ENCODE data around the gene MNX1.

DNA sequence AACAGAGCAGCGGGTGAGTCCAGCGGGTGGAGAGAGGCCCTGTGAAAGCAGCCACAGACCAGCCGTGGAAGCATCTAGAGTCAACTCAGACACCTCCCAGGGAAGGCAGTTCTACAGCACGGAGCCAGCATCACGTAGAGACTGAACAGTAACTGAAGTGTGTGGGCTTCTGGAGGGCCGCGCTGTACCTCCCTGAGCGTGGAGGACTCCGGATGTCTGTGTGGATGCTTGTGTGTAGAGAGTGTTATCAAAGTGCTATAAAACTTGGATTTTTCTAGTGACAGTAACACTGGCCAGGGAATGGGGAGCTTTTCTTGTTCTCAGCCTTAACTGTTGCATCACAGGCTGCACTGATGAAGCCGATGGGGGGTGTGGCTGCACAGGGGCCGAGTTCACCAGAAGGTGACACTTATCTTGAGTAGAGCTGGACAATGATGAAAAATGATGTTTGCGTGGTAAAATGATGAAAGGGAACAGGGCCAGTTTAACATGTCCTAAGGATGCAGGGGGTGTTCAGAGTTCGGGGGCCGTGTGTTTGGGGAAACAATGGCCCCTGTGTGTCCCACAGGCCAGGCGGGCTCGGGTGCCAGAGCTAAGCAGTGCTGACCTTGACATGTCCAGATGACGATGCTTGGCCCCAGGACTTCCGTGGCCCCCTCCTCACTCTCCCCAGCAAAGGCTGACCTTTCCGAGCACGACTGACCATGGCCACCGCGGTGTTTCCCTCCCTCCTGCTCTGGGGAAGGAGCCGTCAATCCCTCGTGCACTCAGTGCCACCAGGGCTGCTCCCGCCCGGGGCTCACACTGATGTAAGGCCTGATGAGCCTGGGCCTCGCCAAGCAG is 21.9 kb downstream of the MNX1 start:
- TF ChIP-seq, protein P1, sequence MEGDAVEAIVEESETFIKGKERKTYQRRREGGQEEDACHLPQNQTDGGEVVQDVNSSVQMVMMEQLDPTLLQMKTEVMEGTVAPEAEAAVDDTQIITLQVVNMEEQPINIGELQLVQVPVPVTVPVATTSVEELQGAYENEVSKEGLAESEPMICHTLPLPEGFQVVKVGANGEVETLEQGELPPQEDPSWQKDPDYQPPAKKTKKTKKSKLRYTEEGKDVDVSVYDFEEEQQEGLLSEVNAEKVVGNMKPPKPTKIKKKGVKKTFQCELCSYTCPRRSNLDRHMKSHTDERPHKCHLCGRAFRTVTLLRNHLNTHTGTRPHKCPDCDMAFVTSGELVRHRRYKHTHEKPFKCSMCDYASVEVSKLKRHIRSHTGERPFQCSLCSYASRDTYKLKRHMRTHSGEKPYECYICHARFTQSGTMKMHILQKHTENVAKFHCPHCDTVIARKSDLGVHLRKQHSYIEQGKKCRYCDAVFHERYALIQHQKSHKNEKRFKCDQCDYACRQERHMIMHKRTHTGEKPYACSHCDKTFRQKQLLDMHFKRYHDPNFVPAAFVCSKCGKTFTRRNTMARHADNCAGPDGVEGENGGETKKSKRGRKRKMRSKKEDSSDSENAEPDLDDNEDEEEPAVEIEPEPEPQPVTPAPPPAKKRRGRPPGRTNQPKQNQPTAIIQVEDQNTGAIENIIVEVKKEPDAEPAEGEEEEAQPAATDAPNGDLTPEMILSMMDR (conservative IDR thresholded peaks at IDR 0.05; ENCODE audit: low read length), result no peak
- TF ChIP-seq EZH2phosphoT487 (IDR thresholded peaks at IDR 0.05; ENCODE audit: borderline replicate concordance, low read depth, low read length), result no peak

Data from OCI-LY7 (cell line).